Skeletal muscle cell (primary cell): ENCODE measurements around the gene MAFF.

Source experiments
- DNase-seq: peaks from one replicate; pipeline ENCODE4 v3.0.0-alpha.2; 2010; ENCODE audit warnings: low read depth
- H3K4me3 ChIP-seq: 2 replicates; pipeline ENCODE4 v1.5.1; 2011; ENCODE audit warnings: low read depth, mild to moderate bottlenecking, control low read depth, low read length, moderate library complexity

The MAFF gene

DNA sequence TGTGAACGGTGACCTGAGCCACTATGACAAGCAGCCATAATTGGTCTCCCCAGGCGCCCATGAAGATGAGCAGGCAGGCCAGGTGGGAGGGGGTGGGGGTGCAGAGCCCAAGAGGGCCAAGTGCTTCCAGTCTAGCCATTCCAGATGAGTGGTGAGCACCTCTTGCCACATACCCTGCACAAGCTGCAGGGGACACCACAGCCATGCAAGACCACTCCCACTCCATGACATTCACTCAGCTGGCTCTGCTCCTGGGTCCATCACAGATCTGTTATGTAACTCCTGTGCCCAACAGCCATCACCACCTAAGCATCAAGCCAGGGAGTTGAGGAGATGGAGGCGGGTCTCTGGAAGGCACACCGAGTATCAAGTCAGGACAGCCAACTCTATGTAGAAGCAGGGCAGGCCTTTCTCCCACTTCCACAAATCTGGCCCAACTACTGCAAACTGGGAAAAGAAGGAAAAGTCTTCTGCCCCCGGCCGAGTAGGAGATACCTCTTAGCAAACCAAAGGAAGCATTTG lies 62.6 kb downstream of the MAFF start:
- no peak for DNase-seq
- no peak overlapping the region for H3K4me3 ChIP-seq
